Measurements from ENCODE around the gene BARX2.
"Not testable (repeated sequence)": the region's sequence is repeated elsewhere in the genome, so short reads cannot be mapped to it uniquely, and the experiment has no call there.

BARX2 gene

GRCh38 chr11:129375751-129376657, at the start of gene BARX2:
Gene BARX2, plus strand, starts transcription at chr11:129375848. Its CDS starts 188 bp downstream, at chr11:129376036.
- DNase-seq: no peak

DNA sequence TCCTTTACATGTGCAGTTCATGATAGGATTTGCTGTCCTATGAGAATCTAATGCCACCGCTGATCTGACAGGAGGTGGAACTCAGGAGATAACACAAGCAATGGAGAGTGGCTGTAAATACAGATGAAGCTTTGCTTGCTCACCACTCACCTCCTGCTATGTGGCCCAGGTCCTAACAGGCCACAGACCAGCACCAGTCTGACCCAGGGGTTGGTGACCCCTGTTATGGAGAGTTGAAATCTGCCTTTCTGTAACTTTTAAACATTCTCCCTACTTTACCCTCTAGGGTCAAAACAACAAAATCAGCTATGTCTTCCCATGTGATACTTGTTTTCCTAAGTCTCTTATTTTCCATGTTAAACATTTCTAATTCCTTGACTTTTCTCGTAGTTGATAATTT, 48.7 kb upstream of the BARX2 start:
- DNase-seq: no peak

- not testable (repeated sequence) for DNase-seq
Measured at GRCh38 chr11:129327708-129328107, 47.9 kb upstream of the BARX2 start.

DNA sequence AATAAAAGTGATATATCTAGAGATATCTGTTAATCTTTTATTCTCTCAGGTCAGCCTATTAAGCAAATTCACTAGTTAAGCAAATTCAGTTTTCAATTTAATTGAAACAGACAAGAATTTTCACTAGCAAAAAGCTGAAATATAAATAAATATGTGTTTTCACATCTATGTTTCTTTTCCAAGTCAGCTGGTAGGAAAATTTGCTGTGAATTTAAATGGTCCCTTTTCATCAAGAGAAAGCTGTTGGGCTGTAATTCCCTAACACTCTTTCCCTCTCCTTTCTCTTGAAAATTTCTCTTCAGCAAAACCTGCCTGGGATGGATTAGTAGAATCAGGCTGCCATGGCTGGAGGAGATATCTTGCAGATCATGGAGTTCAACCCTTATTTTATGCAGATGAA, 46.9 kb upstream of the BARX2 start:
- DNase-seq: no peak

- no peak for DNase-seq
Measured at GRCh38 chr11:129331217-129331616, 44.4 kb upstream of the BARX2 start.

DNA sequence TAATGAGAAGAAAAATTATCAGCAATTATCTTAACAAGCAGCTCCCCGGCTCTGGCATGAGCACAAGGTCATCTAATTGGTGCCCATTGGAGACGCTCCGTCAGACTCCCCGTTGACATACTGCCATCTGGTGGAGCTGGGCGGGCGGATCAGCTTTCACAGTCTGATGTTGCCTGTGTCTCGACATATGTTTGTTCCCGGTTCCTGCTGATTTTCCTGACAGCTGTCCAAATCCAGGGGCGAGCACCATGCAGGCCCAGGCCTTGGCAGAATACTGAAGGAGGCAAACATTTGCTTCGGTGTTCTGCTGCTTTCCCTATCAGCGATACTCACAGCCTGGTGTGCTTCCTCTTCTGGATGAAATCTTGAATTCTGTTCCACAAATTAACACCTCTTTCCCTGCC, 43.8 kb upstream of the BARX2 start:
- DNase-seq: peak; percentile 92

GRCh38 chr11:129333873-129334272, 41.8 kb upstream of the BARX2 start:
- DNase-seq: no peak

- DNase-seq: not testable (repeated sequence)
Measured at GRCh38 chr11:129344301-129344940, 31.2 kb upstream of the BARX2 start.

- no peak for DNase-seq
Measured at GRCh38 chr11:129346916-129347315, 28.7 kb upstream of the BARX2 start.

DNA sequence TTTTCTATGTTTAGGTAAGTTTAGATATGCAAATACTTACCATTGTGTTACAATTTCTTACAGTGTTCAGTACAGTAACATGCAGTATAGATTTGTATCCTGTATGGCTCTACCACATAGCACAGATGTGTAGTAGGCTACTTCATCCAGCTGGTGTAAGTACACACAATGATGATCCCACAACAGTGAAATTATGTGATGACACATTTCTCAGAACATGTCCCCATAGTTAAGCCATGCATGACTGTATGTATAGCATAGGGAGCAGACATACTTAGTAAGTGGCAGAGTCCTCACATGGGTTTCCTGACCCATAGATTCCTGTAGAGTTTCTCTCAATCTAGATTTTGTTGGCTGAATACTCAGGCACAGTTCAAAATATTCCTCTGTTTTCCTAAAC, 26.8 kb upstream of the BARX2 start:
- DNase-seq: no peak

DNA sequence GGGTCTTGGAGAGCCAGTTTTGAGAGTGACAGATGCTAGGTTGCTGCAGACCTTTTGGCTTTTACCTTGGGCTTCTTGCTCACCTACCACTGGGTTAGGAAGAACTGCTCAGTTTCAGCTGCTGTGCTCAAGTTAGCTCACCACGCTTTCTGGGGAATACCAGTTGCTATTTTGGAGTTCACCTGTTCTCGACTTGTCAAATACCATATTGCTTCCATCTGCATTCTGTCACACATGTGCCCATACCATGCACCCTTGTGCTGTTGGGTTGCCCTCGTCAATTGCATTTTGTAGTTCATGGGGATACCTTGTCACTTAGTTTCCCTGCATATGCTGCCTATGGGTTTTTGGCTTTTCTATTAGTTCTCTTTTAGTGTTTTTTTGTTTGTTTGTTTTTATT, 23.0 kb upstream of the BARX2 start:
- DNase-seq: no peak

GRCh38 chr11:129354691-129355090, 21.0 kb upstream of the BARX2 start:
- DNase-seq: no peak

GRCh38 chr11:129359748-129360147, 15.9 kb upstream of the BARX2 start:
- no peak for DNase-seq

GRCh38 chr11:129364143-129364654, 11.4 kb upstream of the BARX2 start:
- DNase-seq: peak; percentile 75

GRCh38 chr11:129365816-129366215, 9.8 kb upstream of the BARX2 start:
- no peak for DNase-seq

- DNase-seq: no peak
Measured at GRCh38 chr11:129366737-129367597, 8.7 kb upstream of the BARX2 start.

DNA sequence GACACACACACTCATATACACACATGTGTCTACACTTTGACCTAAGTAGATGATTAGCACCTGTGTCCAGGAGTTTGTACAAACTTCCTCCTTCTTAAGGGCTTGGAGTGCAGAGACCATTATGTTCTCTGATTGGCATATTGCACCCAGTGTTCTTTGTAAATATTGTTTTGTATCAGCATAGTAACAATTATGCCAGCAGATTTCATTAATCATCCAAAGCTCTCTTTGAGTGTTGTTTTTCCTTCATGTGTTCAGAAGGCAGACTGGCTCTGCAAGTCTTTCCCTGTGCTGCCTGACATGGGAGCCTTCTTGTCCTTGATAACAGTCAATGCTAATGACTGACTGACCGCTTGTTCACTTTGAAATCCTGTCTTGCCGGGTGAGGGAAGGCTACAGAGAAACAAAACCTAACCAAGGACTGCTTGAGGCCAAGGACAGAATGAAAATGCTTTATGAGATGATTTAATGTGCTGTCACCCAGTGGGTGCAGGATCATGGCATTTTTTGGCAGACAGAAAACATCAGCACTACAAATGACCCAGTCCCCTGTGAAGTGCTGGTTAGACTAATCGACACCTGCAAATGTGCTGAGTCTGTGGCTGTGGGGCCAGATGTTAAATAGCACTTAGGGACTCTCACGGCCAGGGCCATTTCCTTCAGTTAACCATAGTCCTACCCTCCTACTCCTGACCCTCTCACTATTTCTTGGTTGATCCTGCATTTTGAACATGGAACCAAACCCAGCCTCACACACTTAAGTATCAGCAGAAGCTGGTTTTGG, 6.6 kb upstream of the BARX2 start:
- no peak for DNase-seq

DNA sequence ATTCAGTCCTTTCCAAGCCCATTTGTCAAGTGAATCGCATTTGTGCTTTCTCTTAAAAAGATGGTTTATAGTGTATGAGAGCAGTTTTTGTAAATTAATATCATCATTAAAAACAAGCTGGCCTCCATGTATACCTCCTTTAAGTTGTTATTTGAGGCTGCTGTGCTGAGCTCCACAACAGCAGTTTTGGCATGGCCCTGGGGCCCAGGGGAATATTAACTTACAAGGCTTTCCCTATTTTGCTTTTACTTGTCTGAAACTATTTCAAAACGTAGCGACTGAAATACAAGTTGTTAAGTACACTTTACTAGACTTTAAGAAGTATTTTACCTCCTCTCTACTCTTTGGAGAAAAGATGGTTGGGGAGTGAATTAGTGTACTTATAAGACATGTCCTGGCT, 4.9 kb upstream of the BARX2 start:
- DNase-seq: no peak

- DNase-seq: no peak
Measured at GRCh38 chr11:129372609-129373488, 2.8 kb upstream of the BARX2 start.

DNA sequence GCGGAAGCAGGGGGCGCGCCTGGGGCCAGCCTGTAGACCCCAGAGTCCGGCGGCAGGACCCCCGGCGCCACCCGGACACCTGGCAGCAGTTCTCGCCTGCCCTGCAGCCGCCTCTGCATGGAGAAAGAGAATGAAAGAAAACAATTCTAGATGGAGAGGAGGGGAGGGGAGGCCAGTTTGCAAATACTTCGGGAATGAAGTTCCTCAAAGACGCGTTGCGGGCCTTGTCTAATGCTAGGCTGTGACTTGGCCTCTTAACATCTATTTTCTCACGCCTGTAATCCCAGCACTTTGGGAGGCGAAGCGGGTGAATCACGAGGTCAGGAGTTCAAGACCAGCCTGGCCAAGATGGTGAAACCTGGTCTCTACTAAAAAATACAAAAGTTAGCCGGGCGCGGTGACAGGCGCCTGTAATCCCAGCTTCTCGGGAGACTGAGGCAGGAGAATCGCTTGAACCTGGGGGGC, 2.1 kb upstream of the BARX2 start:
- DNase-seq: no peak

Data from SHP77 treated with DMSO at 0.1 percent for 48 hours (cell line).